Heart left ventricle (tissue), 16 donors: Measurements from ENCODE around the gene NSG1. TPM values are rescaled to one million over a fixed set of nuclear protein-coding genes. Genes with fewer than 3 reads are reported as not detected.

ENCODE experiments used
- ATAC-seq, 4 donors: fragments of 200-7000 bp; cut with Tn5 transposase; one replicate each; pipeline ENCODE4 v1.9.1; 2020 to 2022; ENCODE audit warnings: moderate library complexity in 4 of 4, mild to moderate bottlenecking in 3 of 4, moderate number of reproducible peaks in 1 of 4
- DNase-seq, 5 donors: peaks; one replicate each; pipeline ENCODE4 v3.0.0-alpha.2; 2020
- H3K27ac ChIP-seq, 12 donors: fragments of 200-600 bp; sonication (generic) in 4 of 12; one replicate each; pipeline versions ENCODE4 v1.5.0 to v1.8.0; 2016 to 2022; ENCODE audit warnings: mild to moderate bottlenecking in 2 of 12
- H3K27me3 ChIP-seq, 9 donors: fragments of 200-600 bp; sonication (generic) in 2 of 9; one replicate each; pipeline versions ENCODE4 v1.5.1 to v1.8.0; 2016 to 2022; ENCODE audit warnings: mild to moderate bottlenecking in 3 of 9
- H3K36me3 ChIP-seq, 9 donors: fragments of 200-600 bp; sonication (generic) in 2 of 9; one replicate each; pipeline versions ENCODE4 v1.5.0 to v1.8.0; 2018 to 2022; ENCODE audit warnings: mild to moderate bottlenecking in 2 of 9
- H3K4me1 ChIP-seq, 12 donors: fragments of 200-600 bp; sonication (generic) in 4 of 12; one replicate each; pipeline versions ENCODE4 v1.5.0 to v1.8.0; 2016 to 2022; ENCODE audit warnings: mild to moderate bottlenecking in 3 of 12
- H3K4me3 ChIP-seq, 12 donors: fragments of 200-600 bp; sonication (generic) in 4 of 12; one replicate each; pipeline versions ENCODE4 v1.5.0 to v1.8.0; 2017 to 2022; ENCODE audit warnings: mild to moderate bottlenecking in 9 of 12, moderate library complexity in 4 of 12
- H3K9me3 ChIP-seq, 12 donors: fragments of 200-600 bp; sonication (generic) in 4 of 12; one replicate each; pipeline versions ENCODE4 v1.5.0 to v1.8.0; 2016 to 2022; ENCODE audit warnings: mild to moderate bottlenecking in 1 of 12
- CTCF ChIP-seq, 12 donors: fragments of 200-600 bp; sonication (generic) in 4 of 12; IDR thresholded peaks; one replicate each; pipeline versions ENCODE4 v1.5.0 to v1.8.0; 2018 to 2022; ENCODE audit warnings: antibody characterized with exemption in 12 of 12, mild to moderate bottlenecking in 5 of 12
- POLR2A ChIP-seq, 2 donors: fragments of 450-650 bp; IDR thresholded peaks; one replicate each; pipeline ENCODE4 v1.6.1; 2017; ENCODE audit warnings: antibody characterized with exemption in 2 of 2, mild to moderate bottlenecking in 2 of 2, moderate library complexity in 2 of 2
- WGBS, 4 donors: extraction: QIAGEN DNeasy Blood & Tissue Kit in 2 of 4; methylation state at CpG; one replicate each; pipeline versions ENCODE4 v1.1.5 to v1.1.7; 2013 to 2018; 5-methylcytosine and 5-hydroxymethylcytosine counted together
- intact Hi-C, 10 donors: fragments of 100-400 bp; cut with DNase I; formaldehyde crosslinking; loops; one replicate each; pipeline versions ENCODE4 v1.11.1 to v1.14.2; 2022
- polyA plus RNA-seq, 2 donors: library from polyadenylated mRNA; stranded (reverse); fragments of 200-250 nt; gene quantifications; one replicate each; pipeline ENCODE4 v1.2.3, GENCODE V29; 2013
- total RNA-seq, 9 donors: library from RNA; depleted of rRNA in 2 of 9; stranded (reverse); fragments of >200 nt in 2 of 9; fragmentation: NEBNext Ultra II Directional in 3 of 9; extraction: Animal tissue kit (Norgen Biotek cat#: 25700) in 3 of 9; gene quantifications; one replicate each; pipeline versions ENCODE4 v1.1.0 to v1.2.4, GENCODE V29; 2016 to 2023
- donor health status: ischemic (EF 13 %, LVEDD 7.1; RV severe dilation, severe dysfunction).
- donor health status: healthy with polysubstance abuse.
- donor health status: DM: no; HTN: yes; CAD: no.
- donor health status: DM: no; HTN: no; CAD: no.
- donor health status: ischemic (EF 25% LVEDD 6.9; RV normal size, moderate dysfunction).
- donor health status: ischemic (EF 25% LVEDD 5.7; RV mildly dilated, moderate dysfunction).
- donor health status: healthy.
- donor health status: DM: yes; HTN: yes; CAD: no.
- donor health status: ischemic (EF 35%, LVEDD 5.7; RV mildly dilated, moderate dysfunction).
- donor health status: nonischemic (EF 11% LVEDD 7.7; RV severe dilation, severe dysfunction).
- donor health status: DM: yes; HTN: yes; CAD: no.
- donor health status: PGD.
- donor health status: ischemic (EF 29% LVEDD 5.4; RV normal size, mild dysfunction).
- donor health status: nonischemic (EF 23%, LVEDD 6.1; RV moderate dilation, normal function).

Gene NSG1
- total and polyA plus RNA-seq, 11 donors: 2.1 to 19.7 (median 3.4) TPM

GRCh38 chr4:4358093-4358854 lies 28.6 kb upstream of the NSG1 start:
- ATAC-seq (no peak), DNase-seq (no peak)
- 74 to 75% (median 75%) methylated on average over 13 of the region's 13 CpGs for WGBS, 4 donors
- intact Hi-C loops: no loop called here
- no peaks in the 10 kb centered on the region for H3K4me1 ChIP-seq
- TF ChIP-seq CTCF (IDR thresholded peaks at IDR 0.05) (no peak), POLR2A (IDR thresholded peaks at IDR 0.05) (no peak)
- H3K36me3 ChIP-seq: no peaks in the 10 kb centered on the region
- H3K4me3 ChIP-seq: no peak overlapping the region
- H3K9me3 ChIP-seq: no peaks in the 10 kb centered on the region
- peaks cover 0 to 32% (median 5%) of the 10 kb centered on the region in 9 donors for H3K27me3 ChIP-seq
- H3K27ac ChIP-seq: no peak overlapping the region

GRCh38 chr4:4361883-4362282 lies 25.0 kb upstream of the NSG1 start:
- no peak for ATAC-seq
- no peak overlapping the region for H3K4me3 ChIP-seq
- no peak overlapping the region for H3K27ac ChIP-seq
- H3K9me3 ChIP-seq: peaks cover 0 to 13% (median 4%) of the 10 kb centered on the region in 12 donors
- H3K36me3 ChIP-seq: no peaks in the 10 kb centered on the region
- intact Hi-C loops: no loop called here
- no peaks in the 10 kb centered on the region for H3K4me1 ChIP-seq
- peaks cover 0 to 33% (median 3%) of the 10 kb centered on the region in 9 donors for H3K27me3 ChIP-seq
- 78 to 83% (median 82%) methylated on average over 8 of the region's 8 CpGs for WGBS, 4 donors
- TF ChIP-seq POLR2A (IDR thresholded peaks at IDR 0.05): no peak
- TF ChIP-seq CTCF (IDR thresholded peaks at IDR 0.05): no peak
- no peak for DNase-seq

- intact Hi-C loops: no loop called here
These were observed 23.8 kb upstream of the NSG1 start for GRCh38 chr4:4362991-4363697.

More at GRCh38 chr4:4362991-4363697, 23.8 kb upstream of the NSG1 start:
- TF ChIP-seq CTCF (IDR thresholded peaks at IDR 0.05) (no peak), POLR2A (IDR thresholded peaks at IDR 0.05) (no peak)
- peak in 2 of 4 donors; percentile 18 to 23 for ATAC-seq
- Histone ChIP-seq H3K4me1 (no peaks in the 10 kb centered on the region), H3K27ac (no peak overlapping the region), H3K9me3 (peaks cover 0 to 13% (median 4%) of the 10 kb centered on the region in 12 donors), H3K27me3 (peaks cover 0 to 33% (median 3%) of the 10 kb centered on the region in 9 donors), H3K4me3 (no peak overlapping the region), H3K36me3 (no peaks in the 10 kb centered on the region)
- no peak for DNase-seq
- WGBS, 4 donors: 71 to 76% (median 75%) methylated on average over 16 of the region's 16 CpGs
